ENCODE results near the gene SLC33A1.

GRCh38 chr3:155852341-155852740 lies 1.9 kb downstream of the SLC33A1 start:
- TF ChIP-seq POLR2A (IDR thresholded peaks at IDR 0.05; ENCODE audit: insufficient read depth in 1 of 2, low read depth in 2 of 2, low read length in 2 of 2) (no peak), ZNF563 (CRISPR knock-in tag; IDR thresholded peaks at IDR 0.05) (no peak), ZNF17 (CRISPR knock-in tag; IDR thresholded peaks at IDR 0.05) (no peak), ETV5 (CRISPR knock-in tag; IDR thresholded peaks at IDR 0.05; ENCODE audit: borderline replicate concordance) (no peak)
